IPS-18c (cell line): ENCODE data around the gene REEP3.

Experiments
- H3K4me3 ChIP-seq: 2 replicates; pipeline ENCODE4 v1.7.0; 2013; ENCODE audit warnings: low read depth, mild to moderate bottlenecking, low read length, moderate library complexity; ENCODE audit not compliant: insufficient read depth
- H3K9me3 ChIP-seq: one replicate; pipeline ENCODE4 v1.6.1; 2013; ENCODE audit warnings: mild to moderate bottlenecking, low read length, moderate library complexity; ENCODE audit not compliant: control insufficient read depth, insufficient read depth

The REEP3 gene

DNA sequence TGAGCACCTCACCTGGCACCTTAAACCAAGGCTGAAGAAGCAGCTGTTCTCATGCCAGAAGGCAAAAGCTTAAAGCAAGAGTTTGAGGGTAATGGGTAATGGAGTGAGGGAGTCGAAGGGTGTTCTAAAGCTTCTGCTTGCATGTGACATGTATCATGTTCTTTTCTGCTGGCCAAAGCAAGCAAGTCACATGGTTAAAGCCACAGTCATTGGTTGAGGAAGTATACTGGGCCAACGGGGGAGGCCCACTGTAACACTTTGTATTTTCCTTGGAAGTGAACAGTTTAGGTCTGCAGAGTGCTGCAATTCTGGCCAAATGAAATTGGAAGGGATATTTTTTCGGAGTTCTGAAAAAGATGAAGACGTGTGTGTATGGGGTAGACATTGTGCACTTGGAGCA lies 75.7 kb downstream of the REEP3 start:
- no peak overlapping the region for H3K4me3 ChIP-seq
- H3K9me3 ChIP-seq, result no peaks in the 10 kb centered on the region

DNA sequence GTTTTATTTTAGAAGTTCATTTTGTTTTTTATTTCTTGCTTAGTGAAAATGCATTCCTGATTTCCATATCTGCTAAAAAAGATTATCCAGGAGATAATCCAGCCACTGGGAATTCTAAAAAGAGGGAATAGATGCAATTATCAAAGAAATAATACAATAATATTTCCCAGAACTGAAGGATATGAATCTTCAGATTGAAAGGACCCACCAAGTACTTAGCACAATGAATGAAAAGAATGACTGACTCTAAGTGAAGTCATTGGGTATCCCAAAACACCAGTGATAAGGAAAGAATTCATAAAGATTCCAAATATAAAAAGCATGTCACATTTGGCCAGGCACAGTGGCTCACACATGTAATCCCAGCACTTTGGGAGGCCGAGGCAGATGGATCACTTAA lies 79.3 kb downstream of the REEP3 start:
- no peaks in the 10 kb centered on the region for H3K9me3 ChIP-seq
- no peak overlapping the region for H3K4me3 ChIP-seq

DNA sequence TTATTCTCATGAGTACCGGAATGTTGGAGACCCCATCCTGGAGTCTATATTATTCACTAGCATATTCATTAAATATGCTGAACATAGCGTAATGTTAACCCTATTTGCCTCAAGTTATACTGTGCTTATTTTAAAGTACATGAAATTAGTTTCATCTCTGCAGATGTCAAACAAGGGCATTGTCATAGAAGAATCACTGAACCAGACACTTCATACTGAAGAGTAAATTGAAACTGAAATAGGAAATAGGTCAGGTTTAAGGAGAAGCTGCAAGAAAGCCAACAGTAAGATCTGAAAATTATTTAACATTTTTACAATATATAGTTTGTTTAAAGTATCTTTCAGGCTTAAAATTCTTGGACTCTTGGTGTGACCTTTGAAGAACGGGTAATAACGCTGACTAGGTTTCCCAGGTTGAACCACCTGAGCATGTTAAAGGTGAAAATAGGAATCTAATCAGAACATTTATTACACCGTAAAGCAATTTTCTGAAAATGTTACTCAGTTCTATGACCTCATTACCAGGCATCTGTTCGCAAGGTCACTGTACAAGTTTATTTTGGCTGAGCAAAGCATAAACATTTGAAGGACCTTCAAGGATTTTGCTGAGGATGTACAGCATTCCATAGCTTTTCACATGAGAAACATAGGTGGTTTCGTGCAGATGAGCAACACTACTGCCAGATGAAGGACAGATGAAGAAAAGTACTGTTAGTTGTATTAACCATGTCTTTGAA lies 82.7 kb downstream of the REEP3 start:
- no peak overlapping the region for H3K4me3 ChIP-seq
- no peaks in the 10 kb centered on the region for H3K9me3 ChIP-seq

DNA sequence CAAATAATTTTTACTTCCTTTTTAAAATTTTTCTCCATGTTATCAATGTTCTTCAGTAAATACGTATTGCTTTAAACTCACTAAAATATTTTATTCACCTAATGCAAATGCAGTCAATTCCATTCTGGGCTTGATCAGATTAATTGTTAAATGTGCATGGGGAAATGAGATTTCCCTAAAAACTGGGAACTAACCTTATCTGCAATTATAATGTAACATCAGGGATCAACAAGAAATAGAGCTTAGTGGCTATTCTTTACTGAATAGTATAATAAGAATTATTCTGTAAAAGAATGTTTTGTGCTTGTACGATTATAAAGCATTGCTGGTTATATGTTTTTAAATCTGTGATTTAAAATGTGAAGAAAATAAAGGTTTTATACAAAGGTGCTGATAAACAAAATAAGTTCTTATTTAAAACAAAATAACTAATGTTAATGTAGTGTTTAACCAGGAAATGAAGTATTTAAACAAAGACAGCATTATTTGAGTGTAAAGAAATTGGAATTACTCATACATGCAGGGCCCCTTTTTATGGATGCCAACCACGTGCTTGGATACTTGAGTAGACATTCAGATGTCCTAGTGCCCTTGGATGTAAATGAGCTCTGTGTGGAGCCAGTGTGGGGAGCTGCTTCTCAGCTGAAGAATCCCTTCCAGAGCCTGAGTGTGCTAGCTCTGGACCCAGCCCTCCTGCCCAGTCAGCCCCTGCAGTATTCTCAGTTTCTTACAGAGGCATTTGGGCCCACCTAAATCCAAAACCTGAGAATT lies 84.2 kb downstream of the REEP3 start:
- H3K9me3 ChIP-seq, result no peaks in the 10 kb centered on the region
- H3K4me3 ChIP-seq, result no peak overlapping the region

DNA sequence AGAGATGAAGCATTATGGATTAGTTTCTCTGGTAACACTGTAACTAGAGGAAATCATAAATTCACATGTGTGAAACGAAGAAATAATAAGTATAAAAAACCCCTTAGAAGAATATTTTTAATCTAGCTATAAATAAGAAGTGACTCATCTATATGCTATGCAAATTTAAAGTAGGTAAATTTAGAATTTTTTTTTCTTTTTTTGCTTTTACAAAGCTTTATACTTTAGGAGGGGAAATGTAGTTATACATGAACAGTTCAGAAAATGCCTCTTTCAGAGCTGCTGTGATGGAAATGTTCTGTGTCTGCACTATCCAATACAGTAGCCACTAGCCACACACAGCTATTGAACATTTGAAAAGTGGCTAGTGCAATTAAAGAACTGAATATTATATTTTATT lies 87.3 kb downstream of the REEP3 start:
- Histone ChIP-seq H3K4me3 (no peak overlapping the region), H3K9me3 (no peaks in the 10 kb centered on the region)

DNA sequence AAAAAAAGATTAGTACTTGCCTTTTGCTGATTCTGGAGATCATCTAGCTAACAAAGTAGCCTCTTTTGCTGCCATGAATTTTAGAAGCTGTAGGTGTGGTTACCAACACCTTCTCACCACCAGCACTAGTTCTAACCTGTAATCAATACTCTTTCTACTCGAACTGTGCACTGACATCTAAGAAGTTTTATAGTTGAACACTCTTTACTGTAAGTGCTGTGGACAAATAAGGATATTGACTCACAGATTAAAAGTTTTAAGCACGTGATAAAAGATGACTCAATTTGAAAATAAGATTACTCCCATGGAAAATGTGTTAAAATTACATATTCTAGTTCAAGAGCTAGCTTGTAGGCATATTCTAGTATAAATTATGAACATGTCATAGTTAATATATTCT lies 89.9 kb downstream of the REEP3 start:
- no peak overlapping the region for H3K4me3 ChIP-seq
- no peaks in the 10 kb centered on the region for H3K9me3 ChIP-seq

DNA sequence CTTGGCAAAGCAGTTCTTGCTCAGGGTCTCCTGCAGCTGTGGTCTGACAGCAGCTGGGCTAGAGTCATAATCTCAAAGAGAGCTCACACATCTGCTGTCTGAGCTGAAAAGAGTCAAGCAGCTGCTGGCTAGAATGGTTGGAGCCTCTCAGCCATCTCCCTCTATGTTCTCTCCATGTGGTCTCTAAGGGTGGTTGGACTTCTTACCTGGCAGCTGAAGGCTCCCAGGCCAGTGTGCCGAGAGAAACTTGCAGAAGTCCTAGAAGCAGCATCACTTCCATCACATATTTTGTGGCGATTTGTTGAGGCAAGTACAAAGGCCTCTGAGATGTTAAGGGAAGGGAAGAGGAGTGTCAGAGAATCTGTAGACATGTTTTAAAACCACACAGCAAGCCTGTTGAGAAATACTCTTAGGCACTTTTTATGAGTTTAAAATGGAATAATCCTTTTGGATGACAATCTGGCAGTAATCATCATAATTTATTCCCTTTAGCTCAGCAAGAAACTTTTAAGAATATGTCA lies 93.2 kb downstream of the REEP3 start:
- Histone ChIP-seq H3K4me3 (no peak overlapping the region), H3K9me3 (no peaks in the 10 kb centered on the region)

DNA sequence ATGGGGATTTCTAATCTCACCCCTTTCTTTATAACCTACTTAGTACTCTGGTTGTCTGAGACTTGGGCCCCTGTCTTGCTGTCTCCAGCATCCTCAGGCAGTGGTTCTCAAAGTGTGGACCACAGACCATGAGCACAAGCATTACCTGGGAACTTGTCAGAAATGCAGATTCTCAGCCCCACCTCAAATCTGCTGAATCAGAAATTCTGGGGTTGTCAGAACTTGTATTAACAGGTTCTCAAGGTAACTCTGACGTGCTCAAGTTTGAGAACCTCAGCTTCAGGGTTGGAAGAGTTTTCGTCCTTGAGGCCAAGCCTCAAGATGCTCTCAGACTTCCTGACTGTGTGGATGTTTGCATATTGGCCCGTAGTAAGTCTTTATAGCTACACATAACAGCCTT lies 97.4 kb downstream of the REEP3 start:
- Histone ChIP-seq H3K9me3 (no peaks in the 10 kb centered on the region), H3K4me3 (no peak overlapping the region)

DNA sequence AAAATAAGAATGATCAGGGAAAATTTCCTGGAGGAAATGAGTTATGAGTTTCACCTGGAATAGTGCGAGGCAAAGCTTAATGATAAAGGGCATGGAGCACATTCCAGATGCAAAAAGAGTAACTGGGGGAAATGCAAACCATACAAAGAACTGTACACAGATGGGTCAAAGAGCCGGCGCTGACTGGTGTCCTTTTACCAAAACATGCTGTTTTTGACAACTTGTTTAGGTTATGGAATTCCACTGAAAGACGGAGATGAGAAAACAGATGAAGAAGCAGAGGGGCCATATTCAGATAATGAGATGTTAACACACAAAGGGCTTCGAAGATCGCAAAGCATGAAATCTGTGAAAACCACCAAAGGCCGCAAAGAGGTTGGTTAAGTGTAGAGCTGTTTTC lies 98.2 kb downstream of the REEP3 start:
- no peak overlapping the region for H3K4me3 ChIP-seq

DNA sequence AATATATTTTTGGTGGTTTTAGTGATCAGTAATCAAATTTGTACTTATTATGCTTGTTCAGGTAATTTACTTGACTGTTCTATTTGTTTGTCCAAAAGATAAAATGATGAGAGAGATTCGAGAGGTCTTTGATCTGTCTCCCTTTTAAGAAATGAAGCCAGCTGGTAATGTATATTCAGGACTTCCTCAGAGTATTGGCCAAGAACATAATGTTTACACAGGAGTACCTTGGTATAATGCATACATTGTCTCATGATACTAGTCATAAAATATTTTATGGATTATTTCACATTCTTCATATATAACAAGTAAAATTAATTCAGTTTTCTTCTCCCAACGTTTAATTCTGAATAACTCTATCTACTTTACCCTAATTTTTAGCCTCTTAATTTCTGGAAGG lies 100.9 kb downstream of the REEP3 start:
- Histone ChIP-seq H3K4me3 (no peak overlapping the region), H3K9me3 (no peaks in the 10 kb centered on the region)

More for the DNA sequence above, 98.2 kb downstream of the REEP3 start:
- H3K9me3 ChIP-seq, result no peaks in the 10 kb centered on the region

DNA sequence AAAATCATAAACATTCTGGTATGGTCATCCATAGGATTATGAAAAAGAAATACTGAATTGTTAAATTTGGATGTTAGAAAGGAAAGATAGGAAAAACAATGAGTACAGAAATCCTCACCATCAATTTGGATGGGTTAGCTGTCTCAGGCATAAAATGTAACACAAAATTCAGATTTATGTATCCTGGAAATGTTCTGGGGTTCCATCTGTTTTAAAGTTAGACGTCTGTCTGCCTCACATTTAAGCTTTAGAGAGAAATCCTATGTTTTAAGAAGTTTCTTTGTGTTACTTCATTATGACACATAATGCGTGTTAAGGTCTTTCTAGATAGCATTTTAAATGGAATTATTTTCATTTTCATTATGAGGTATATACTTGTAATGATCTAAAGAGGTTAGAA lies 103.5 kb downstream of the REEP3 start:
- Histone ChIP-seq H3K4me3 (no peak overlapping the region), H3K9me3 (no peaks in the 10 kb centered on the region)

DNA sequence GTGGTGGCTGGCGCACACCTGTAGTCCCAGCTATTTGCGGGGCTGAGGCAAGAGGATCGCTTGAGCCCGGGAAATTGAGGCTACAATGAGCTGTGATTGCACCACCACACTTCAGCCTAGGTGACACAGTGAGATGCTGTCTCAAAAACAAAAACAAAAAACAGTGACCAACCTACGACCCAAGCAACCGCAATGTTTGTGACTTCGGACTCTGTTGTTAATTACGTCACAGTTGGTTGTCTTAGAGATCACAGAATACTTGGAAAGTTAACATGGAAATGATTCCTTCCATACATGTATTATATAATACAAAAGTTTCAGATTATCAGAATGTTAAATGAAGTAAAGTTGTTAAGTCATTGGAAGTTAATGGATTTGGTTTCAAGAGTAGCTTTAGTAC lies 106.2 kb downstream of the REEP3 start:
- Histone ChIP-seq H3K9me3 (no peaks in the 10 kb centered on the region), H3K4me3 (no peak overlapping the region)

DNA sequence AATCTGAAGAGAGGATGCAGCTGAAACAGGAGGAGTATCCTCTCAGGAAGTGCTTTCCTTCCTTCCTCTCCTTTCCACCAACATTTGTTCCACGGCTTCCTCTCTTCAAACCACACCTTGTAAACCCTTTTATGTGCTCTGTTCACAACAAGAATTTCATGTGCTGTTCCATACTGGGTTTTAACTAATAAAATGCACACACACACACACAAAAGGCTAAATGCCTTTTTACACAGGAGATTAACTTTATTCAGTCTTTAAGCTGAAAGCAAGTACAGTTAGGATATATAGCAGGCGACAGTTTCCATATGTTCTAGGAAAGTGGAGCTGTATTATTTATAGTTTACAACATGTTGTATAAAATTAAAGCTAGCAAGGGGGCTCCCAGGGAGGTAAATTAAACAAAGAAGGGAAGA lies 106.7 kb downstream of the REEP3 start:
- H3K9me3 ChIP-seq, result no peaks in the 10 kb centered on the region
- H3K4me3 ChIP-seq, result no peak overlapping the region

DNA sequence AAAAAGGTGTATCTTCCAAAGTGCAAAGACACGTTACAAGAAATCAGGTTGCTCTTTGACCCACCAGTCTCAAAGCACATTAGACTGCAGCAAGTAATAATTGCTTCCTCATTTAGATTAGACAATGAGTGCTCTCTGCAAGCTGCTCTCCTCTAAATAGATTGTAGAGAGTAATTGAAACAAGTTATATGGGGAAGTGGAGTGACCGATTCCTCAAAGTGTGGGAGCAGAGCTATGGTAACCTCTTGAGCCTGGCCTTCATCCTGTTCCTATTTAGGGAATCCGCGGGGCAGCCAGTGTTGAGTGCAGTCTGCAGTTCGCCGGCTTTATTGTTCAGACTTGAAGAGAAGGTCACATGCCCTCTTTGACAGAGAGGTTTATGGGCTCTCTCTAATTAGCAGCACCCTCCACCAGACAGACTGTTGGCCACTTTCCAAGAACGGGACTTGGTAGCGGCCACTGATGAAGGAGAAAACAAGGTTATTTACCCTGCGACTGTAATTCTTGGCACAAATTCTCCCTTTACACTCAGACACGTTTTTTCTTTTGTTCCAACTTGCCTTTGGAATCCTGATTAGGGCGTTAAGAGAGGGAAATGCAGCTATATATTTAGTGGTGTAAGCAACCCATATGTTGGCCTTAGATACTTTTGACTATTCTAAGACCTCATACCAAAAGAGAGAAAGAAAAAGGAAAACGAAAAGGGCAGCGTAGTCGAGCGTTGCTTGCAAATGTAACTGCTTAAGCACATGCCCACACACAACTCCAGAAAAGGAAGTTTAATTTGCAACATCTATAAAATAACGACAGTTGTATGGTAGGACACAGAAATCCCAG lies 107.5 kb downstream of the REEP3 start:
- Histone ChIP-seq H3K9me3 (no peaks in the 10 kb centered on the region), H3K4me3 (no peak overlapping the region)

DNA sequence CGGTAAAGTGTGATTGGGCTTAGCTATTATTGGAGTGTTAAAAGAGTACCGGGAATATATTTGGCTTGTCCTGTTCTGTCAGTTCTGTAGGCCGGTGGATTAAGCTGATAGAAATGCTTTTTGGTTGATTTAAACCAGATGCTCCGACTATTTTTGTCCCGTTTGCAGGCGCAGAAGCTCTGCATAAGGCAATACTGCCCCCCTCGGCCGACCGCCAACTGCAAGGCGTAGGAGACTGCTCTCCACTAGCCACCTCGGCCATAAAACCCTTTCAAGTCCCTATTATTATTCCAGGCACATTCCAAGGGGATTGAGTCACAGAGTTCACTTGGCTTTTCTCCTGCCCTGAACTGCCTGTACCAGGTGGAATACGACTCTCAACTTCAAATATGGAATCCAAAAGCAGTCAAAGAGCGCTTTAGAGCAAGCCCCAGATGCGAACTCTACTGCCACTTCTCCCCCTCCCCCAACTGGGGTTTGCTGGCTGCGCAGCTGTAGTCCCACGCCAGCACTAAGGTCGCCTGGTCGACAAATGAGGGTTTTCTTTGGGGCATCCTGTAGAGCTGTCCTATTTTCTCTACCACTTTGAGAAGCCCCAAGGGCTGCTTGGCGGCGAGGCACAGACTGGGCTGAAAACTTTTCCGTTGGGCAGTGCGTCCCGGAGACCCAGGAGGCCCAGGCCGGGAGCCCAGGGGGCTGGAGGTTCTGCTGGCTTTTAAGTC lies 108.3 kb downstream of the REEP3 start:
- peak overlapping the region; percentile 71; the same call in 1 of the 2 replicates for H3K4me3 ChIP-seq
- H3K9me3 ChIP-seq, result no peaks in the 10 kb centered on the region

DNA sequence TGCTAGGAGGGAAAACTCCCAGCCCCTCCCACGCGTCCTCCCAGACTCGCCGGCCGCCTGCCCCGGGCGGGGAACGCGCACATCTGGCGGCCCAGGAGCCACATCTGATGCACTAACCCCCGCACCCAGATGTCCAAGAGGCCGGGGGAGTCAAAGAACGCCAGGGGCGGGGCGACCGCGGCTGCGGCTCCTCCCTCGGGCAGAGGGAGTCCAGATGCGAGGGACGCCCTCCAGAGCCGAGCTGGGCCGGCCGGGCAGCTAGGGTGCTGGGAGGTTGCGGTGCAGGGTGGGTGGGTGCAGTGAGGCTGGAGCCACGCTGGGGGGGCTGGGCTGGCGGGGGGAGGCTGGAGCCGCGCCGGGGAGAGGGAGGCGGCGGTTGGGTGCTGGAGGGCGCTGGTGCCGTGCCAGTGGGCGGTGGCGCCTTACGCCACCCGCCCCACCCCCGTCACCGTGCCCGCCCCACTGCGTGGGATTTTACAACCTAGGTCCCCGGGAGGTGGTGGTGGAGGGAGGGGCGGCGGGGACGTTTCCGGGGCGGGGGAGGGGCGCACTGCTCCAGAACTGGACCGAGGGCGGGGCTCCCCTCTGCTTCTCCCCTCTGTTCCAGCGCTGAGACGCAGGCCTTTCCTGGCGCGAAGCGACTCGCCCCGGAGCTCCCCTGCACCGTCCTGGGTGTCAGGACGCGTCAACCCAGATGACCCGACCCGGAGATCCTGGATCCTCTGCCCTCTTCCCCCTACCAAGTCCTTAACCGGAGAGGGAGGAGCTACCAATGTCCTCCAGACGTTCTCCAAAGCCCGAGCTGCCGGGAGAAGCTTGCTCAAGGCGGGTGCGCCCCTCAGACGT lies 109.1 kb downstream of the REEP3 start:
- Histone ChIP-seq H3K4me3 (peak overlapping the region; percentile 71), H3K9me3 (no peaks in the 10 kb centered on the region)
